HG03039 (cell line): ENCODE measurements around the gene DCHS1.

ENCODE experiments used
- ATAC-seq: cut with Tn5 transposase; IDR thresholded peaks from one replicate; pipeline ENCODE4 v1.9.1; 2021; ENCODE audit warnings: mild to moderate bottlenecking, moderate library complexity; ENCODE audit not compliant: unreplicated experiment

Gene DCHS1

DNA sequence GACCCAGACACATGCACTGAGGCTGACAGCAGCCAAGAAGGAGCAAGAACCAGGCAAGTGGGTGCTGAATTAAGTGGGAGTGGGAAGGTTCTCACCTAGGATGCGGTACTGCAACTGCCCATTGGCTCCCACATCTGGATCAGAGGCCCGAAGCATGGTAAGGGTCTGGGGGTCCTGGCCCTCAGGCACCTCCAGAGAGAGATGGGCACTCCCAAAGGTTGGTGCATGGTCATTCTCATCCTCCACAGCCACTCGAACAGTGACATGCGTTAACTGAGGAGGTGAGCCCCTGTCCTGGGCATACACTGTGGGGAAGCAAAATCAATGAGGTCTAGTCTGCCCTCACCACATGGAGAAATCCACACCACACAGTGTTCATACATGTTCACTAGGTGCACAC, 27.1 kb downstream of the DCHS1 start:
- ATAC-seq = no peak

DNA sequence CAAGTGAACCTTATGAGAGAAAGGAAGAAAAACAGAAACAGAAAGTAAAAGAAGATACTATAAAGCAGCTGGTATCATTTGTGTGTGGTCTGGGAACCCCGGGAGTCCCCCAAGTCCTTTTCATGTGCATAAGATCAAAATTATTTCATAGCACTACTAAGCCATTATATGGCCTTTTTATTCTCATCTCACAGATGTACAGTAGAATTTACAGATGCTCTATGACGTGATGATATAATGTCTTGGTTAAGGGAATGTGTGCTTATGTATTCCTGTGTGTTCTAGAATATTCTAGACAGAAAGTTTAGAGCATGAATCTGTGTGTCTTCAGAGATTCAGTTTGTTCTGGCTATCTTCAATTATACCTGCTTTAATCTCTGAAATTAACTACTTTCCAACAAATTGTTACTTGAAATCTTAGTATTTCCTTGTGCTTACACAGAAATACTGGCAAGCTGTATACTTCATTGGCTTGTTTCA, 27.8 kb downstream of the DCHS1 start:
- no peak for ATAC-seq

DNA sequence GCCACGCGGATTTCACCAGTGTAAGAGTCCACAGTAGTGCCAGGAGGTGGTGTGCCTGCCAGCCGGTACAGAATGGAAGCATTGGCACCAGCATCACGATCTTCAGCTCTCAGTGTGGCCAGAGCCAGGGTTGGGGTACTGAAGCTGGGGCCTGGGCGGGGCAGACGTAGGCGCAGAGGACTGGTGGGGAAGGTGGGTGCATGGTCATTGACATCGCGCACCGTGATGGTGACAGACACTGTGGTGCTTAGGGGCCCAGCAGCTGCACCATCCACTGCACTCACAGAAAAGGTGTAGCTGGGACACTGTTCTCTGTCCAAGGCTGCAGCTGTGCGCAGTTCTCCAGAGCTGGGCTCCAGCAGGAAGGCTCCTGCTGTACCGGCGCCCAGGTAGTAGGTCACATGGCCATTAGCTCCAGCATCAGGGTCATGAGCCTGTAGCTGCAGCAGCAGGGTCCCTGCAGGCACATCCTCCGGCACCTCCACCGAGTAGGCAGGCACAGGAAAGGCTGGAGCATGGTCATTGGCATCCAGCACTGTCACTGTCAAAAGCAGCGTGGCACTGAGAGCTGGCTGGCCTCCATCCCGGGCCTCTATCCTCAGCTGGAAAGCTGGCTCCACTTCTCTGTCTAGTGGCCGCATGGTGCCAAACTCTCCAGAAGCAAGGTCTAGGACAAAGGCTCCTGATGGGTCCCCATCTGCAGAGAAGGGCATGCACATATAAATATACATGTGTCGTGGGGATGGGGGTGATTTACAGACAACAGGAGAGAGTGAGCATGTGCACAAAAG, 28.4 kb downstream of the DCHS1 start:
- no peak for ATAC-seq

GRCh38 chr11:6625832-6626420, 29.7 kb downstream of the DCHS1 start:
- ATAC-seq = no peak

DNA sequence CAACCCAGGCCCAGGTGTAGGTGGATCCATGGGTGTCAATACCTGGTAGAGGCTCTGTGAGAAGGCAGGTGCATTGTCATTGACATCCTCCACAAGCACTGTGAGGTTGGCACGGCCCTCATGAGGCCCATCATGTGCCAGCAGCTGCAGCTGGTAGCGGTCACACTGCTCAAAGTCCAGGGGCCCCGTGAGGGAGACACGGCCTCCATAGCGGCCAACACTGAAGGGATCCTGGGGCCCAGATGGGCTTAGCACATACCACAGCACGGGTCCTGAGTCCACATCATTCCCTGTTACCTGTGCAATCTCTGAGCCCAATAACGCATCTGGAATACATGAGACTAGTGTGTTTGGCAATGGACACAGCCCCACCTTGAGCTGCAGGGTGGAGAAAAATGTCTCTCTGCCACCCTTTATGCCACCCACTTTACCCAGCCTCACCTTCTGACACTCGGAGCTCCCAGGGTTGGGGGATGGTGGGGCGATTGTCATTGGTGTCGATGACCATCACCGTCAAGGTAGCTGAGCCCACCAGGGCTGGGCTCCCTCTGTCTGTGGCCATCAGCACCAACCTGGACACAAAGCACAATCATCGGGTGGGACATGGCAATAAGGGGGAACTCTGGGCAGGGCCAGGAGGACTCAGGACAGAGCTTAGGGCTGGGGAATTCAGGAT, 30.3 kb downstream of the DCHS1 start:
- no peak for ATAC-seq

DNA sequence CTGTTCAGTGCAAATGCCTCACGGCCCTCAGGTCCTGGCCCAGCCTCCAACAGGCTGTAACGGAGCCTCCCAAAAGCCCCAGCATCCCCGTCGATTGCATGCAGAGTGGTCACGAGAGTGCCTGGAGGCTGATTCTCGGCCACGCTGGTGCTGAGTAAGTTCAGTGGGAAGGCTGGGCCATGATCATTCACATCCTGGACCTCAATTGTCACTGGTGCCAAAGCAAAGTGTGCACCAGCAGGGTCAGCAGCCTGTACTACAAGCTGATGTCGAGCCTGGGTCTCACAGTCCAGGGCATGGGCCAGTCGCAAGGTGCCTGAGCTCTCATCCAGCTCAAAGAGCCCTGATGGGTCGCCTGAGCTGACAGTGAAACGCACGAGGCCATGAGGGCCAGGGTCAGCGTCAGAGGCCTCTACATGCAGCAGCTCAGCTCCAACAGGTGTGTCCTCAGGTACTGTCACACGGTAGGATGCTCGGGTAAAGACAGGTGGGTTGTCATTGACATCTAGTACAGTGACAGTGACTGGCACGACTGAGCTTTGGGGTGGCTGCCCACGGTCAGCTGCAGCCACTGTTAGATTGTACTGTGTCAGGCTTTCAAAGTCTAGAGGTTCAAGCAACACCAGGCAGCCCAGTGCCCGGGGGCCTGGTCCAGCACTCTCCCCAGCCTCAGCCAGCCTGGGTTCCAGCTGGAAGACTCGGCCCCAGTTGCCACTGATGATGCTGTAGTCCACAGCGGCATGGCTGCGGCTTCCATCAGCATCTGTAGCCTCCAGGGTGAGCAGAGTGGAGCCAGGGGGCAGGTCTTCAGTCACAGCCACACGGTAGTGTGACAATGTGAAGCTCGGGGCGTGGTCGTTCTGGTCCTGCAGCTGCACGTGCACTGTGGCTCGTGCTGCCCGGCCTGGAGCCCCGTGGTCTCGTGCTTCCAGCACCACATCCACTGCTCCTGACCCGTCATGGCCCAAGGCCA, 31.9 kb downstream of the DCHS1 start:
- no peak for ATAC-seq

- no peak for ATAC-seq
Observed at GRCh38 chr11:6622261-6623171, 33.1 kb downstream of the DCHS1 start.

GRCh38 chr11:6621711-6622211, 33.8 kb downstream of the DCHS1 start:
- ATAC-seq = no peak

DNA sequence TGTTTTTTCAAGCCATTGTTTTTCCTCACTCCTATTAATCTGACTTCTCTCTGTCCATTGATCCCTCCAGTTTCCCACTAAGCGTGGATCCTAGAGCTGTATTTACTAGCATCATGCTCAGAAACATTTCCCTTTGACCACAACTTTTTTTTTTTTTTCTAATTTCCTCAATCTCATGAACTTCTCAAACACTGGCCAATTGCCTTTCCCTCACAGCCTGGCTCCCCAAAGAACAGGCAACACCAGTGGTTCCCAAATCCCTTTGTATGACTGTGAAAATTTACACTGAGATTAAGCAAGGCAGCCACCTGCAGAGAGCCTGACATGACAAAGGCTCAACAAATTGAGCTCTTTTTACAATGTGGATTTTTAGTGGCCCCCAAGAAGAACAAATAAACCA, 35.0 kb downstream of the DCHS1 start:
- no peak for ATAC-seq

DNA sequence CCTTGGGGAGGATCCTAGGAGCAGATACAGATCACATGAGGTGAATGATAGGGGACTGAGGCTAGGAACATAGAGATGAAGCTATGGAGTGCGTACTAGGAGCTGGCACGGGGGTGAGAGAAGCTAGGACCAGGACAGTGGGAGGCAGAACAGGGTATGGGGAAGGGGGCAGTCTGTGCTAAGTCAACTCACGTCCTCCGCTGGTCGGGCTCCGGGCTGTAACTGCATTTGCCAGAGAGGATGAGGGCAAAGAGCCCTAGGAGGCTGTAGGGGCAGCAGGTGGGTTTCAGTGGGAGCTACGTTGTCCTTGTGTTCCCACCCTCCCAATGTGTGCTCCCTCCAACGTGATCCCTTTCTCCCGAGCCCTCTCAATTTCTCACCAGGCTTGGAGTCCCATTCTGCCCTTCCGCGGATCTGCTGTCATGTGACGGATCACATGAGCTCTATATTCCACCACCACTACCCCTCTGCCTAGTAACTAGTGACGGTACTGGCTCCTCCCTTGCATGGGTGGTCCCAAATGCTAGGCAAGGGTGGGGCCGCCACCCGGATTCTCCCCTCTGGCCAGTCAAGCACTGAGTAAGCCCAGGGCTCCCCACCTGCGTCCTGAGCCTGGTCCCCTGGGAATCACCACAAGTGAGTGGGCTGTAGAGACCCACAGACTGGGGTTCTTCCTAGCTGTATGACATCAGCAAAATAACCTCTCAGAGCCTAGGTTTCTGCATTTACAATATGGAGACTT, 36.4 kb downstream of the DCHS1 start, which contains the start of gene TPP1:
Gene TPP1, minus strand, starts transcription at position 419 of the 742 bp plus-strand sequence. Its CDS starts 22 bp downstream, at position 397.
- ATAC-seq = peak; percentile 96

GRCh38 chr11:6618117-6619003, 37.2 kb downstream of the DCHS1 start:
- peak; percentile 10 for ATAC-seq

- ATAC-seq = no peak
Observed at GRCh38 chr11:6617315-6617781, 38.3 kb downstream of the DCHS1 start.

DNA sequence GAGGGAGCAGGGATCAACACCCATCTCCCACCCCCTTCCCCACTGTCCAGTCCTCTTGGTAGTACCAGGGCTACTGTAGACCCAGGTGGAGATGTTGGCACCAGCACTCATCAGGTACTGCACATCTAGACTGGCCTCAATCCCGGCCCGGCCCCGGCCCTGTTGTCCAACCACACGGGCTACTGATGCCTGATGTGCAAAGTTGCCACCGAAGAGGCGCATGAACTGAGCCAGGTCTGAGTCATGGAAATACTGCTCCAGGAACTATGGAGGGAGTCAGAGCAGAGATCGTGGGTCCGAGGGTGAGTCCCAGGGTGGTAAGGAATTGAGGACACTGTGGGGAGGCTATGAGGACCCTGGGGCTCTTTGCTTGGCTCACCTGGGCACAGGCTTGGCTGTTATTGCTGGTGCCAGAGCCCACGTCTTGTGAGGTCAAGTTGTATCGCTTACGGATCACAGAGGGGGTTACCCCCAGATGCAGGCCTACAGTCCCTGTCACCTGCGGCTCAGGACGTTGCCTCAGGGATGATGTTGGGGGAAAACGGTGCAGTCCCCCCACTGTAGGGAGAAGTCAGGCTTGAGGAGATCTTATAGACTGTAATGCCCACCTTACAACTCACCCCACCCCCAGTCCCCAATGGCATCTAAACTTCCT, 38.9 kb downstream of the DCHS1 start:
- no peak for ATAC-seq

DNA sequence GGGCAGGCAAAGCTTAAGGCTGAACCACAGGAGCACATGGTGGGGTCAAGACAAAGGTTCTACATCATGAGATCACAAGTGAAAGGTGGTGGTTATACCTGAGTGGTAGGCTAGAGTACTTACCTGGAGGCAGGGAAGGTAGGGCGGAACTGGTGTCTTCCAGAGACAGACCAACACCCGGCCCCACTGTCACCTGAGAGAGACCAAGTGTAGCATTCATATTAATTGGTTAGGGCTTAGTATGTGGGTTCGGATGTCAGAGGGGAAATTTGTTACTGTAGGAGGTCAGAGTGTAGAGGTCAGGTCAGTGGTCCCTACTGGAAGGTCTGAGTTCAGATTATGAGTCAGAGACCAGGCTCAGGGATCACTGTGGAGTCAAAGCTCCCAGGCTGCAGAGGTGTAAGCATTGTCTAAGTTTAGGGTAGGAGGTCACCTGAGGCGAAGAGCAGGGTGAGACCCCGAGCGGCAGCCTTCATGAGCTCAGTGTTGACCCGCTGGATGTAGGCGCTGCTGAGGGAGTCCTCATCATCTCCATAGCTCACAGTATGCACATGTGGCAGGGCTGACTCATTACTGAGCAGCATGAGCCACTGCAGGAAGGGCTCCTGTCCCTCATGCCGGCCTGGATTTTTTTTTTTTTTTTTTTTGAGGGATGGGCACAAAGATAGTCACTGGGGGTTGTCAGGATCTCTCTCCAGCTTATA, 39.6 kb downstream of the DCHS1 start:
- no peak for ATAC-seq

- ATAC-seq = no peak
Observed at GRCh38 chr11:6615046-6615445, 40.6 kb downstream of the DCHS1 start.

GRCh38 chr11:6614446-6614845, 41.2 kb downstream of the DCHS1 start:
- ATAC-seq = no peak
